HL-60 (cell line): ENCODE measurements around the gene KCNAB1.

ENCODE experiments used
- CTCF ChIP-seq: IDR thresholded peaks from one replicate; pipeline ENCODE4 v1.5.1; 2011; ENCODE audit warnings: low read length, control low read depth, inconsistent platforms; ENCODE audit not compliant: insufficient read depth
- GABPA ChIP-seq: IDR thresholded peaks from 2 replicates; pipeline ENCODE4 v1.6.1; 2012; ENCODE audit warnings: low read depth
- REST ChIP-seq: IDR thresholded peaks from 2 replicates; pipeline ENCODE4 v1.6.1; 2012; ENCODE audit warnings: low read depth; ENCODE audit not compliant: insufficient replicate concordance

GRCh38 chr3:156581033-156581432 is 460.7 kb downstream of the KCNAB1 start:
- TF ChIP-seq CTCF: no peak
- TF ChIP-seq GABPA: no peak
- TF ChIP-seq REST: no peak
